Spleen (tissue), 7 donors: ENCODE data around the gene RFPL3.

Experiments
- POLR2A ChIP-seq, 3 donors: fragments of 450-650 bp; IDR thresholded peaks; one replicate each; pipeline ENCODE4 v1.5.1; 2017; ENCODE audit warnings: antibody characterized with exemption in 3 of 3, mild to moderate bottlenecking in 1 of 3
- POLR2AphosphoS5 ChIP-seq, 3 donors: sonication (generic); formaldehyde crosslinking; IDR thresholded peaks; one replicate each; pipeline ENCODE4 v1.5.1; 2017; ENCODE audit warnings: antibody characterized with exemption in 3 of 3
- TF ChIP-seq, protein P1 (sequence below), 11 experiments: fragments of 200-600 bp in 7 of 11; fragments of 450-650 bp in 4 of 11; sonication (generic) in 4 of 11; IDR thresholded peaks in 8 of 11; conservative IDR thresholded peaks in 3 of 11; 1 replicate in 7 of 11; 2 replicates in 4 of 11; pipeline versions ENCODE4 v1.4.0 to v1.8.0; 2016 to 2021; ENCODE audit warnings: antibody characterized with exemption in 11 of 11, inconsistent platforms in 4 of 11, mild to moderate bottlenecking in 1 of 11
- donor health status: DM: no; HTN: no; CAD: no; lungs with moderate emphysema.
- donor health status: DM: no; HTN: no; CAD: no.
- donor health status: DM: no; HTN: no; CAD: no.

DNA sequence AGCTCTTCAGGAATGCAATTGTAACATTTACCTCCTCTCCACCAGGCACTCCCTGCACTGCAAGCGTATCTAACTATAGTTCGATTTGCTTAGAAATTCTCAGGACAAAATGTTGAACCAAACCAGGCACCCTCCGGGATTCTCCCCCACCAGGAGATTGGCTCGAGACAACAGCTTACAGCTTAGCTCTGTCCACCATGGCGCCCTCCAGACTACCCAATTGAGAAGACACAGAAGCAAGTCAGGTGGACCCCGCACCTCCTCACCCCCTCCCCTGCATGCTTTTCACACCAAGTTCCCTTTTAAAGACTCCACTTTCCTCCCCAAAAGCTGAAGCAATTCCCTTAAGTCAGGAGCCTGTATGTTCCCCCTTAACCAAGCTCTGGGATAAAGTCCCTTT lies 34.7 kb upstream of the RFPL3 start:
- TF ChIP-seq POLR2AphosphoS5 (IDR thresholded peaks at IDR 0.05) (no peak), POLR2A (IDR thresholded peaks at IDR 0.05) (no peak)
- TF ChIP-seq, protein P1, sequence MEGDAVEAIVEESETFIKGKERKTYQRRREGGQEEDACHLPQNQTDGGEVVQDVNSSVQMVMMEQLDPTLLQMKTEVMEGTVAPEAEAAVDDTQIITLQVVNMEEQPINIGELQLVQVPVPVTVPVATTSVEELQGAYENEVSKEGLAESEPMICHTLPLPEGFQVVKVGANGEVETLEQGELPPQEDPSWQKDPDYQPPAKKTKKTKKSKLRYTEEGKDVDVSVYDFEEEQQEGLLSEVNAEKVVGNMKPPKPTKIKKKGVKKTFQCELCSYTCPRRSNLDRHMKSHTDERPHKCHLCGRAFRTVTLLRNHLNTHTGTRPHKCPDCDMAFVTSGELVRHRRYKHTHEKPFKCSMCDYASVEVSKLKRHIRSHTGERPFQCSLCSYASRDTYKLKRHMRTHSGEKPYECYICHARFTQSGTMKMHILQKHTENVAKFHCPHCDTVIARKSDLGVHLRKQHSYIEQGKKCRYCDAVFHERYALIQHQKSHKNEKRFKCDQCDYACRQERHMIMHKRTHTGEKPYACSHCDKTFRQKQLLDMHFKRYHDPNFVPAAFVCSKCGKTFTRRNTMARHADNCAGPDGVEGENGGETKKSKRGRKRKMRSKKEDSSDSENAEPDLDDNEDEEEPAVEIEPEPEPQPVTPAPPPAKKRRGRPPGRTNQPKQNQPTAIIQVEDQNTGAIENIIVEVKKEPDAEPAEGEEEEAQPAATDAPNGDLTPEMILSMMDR (IDR thresholded peaks at IDR 0.05 in 8 of 11, conservative IDR thresholded peaks at IDR 0.05 in 3 of 11), result no peak
